ES-I3 (cell line): ENCODE measurements around the gene CD1E.

Experiments used
- H3K36me3 ChIP-seq: 2 replicates; pipeline ENCODE4 v1.6.1; 2013; ENCODE audit warnings: mild to moderate bottlenecking, low read length, control low read depth, moderate library complexity; ENCODE audit not compliant: insufficient read depth
- H3K4me1 ChIP-seq: 2 replicates; pipeline ENCODE4 v1.6.1; 2013; ENCODE audit warnings: mild to moderate bottlenecking, control low read depth, low read length; ENCODE audit not compliant: insufficient read depth
- H3K9ac ChIP-seq: 2 replicates; pipeline ENCODE4 v1.6.1; 2013; ENCODE audit warnings: low read depth, mild to moderate bottlenecking, low read length, moderate library complexity
- H3K9me3 ChIP-seq: 2 replicates; pipeline ENCODE4 v1.6.1; 2013; ENCODE audit warnings: mild to moderate bottlenecking, low read length, moderate library complexity; ENCODE audit not compliant: control insufficient read depth, insufficient read depth

The CD1E gene

GRCh38 chr1:158393476-158393875 lies 39.8 kb downstream of the CD1E start:
- Histone ChIP-seq H3K9ac (no peak overlapping the region), H3K9me3 (no peaks in the 10 kb centered on the region), H3K36me3 (no peaks in the 10 kb centered on the region), H3K4me1 (no peaks in the 10 kb centered on the region)

- H3K9ac ChIP-seq, result no peak overlapping the region
- H3K4me1 ChIP-seq, result no peaks in the 10 kb centered on the region
- H3K9me3 ChIP-seq, result no peaks in the 10 kb centered on the region
Observed at GRCh38 chr1:158396646-158397045, 43.0 kb downstream of the CD1E start.

GRCh38 chr1:158398818-158399514 lies 45.3 kb downstream of the CD1E start, which contains the start of gene OR10T2:
OR10T2 (minus strand) TSS chr1:158399466; CDS start chr1:158399466, 0 bp downstream.
- Histone ChIP-seq H3K9ac (no peak within 1 kb of the TSS), H3K36me3 (no peaks in the 10 kb centered on the region), H3K9me3 (no peaks in the 10 kb centered on the region), H3K4me1 (no peaks in the 10 kb centered on the region)

More at GRCh38 chr1:158396646-158397045, 43.0 kb downstream of the CD1E start:
- no peaks in the 10 kb centered on the region for H3K36me3 ChIP-seq

DNA sequence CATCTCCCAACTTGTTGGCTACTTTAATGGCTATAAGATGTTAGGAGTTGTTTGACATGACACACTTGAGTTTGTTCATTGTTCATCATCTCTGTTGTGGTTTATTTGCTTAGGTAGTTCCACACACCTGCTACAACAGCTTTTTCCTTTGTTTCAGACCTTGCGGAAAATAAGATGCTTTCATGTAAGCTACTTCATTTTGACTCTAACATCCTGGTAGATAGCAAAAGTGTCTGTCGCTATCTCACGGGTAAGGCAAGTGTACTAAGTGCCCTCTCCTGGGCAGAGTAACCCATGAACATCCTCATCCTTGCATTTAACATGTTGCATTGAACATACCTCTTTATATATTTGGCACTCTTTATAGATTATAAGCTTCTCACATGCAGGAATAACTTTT lies 47.2 kb downstream of the CD1E start:
- Histone ChIP-seq H3K36me3 (no peaks in the 10 kb centered on the region), H3K9me3 (no peaks in the 10 kb centered on the region), H3K9ac (no peak overlapping the region), H3K4me1 (no peaks in the 10 kb centered on the region)

- Histone ChIP-seq H3K9me3 (no peaks in the 10 kb centered on the region), H3K9ac (no peak overlapping the region), H3K36me3 (no peaks in the 10 kb centered on the region), H3K4me1 (no peaks in the 10 kb centered on the region)
Observed at GRCh38 chr1:158407092-158407491, 53.4 kb downstream of the CD1E start.
